SU-DHL-6 (cell line): Measurements from ENCODE around the gene GRID1.

Experiments
- H2AFZ ChIP-seq: fragments of 200-600 bp; sonication (generic); 2 replicates; pipeline ENCODE4 v1.6.1; 2014; ENCODE audit warnings: low read depth, mild to moderate bottlenecking, moderate library complexity, mixed read lengths, antibody characterized with exemption, low read length; ENCODE audit not compliant: severe bottlenecking
- H3F3A ChIP-seq: fragments of 200-600 bp; shearing (Covaris generic); 2 replicates; pipeline ENCODE4 v1.6.0; 2016; ENCODE audit warnings: antibody characterized with exemption, mild to moderate bottlenecking; ENCODE audit not compliant: insufficient read depth
- H3K27ac ChIP-seq: fragments of 200-600 bp; sonication (generic); 2 replicates; pipeline ENCODE4 v1.5.1; 2016; ENCODE audit warnings: low read depth, mild to moderate bottlenecking, low read length, moderate library complexity, mixed read lengths
- H3K27me3 ChIP-seq: fragments of 200-600 bp; sonication (generic), shearing (Covaris generic); 2 replicates; pipeline ENCODE4 v1.6.0; 2014; ENCODE audit warnings: mild to moderate bottlenecking, low read length
- H3K36me3 ChIP-seq: fragments of 200-600 bp; sonication (generic); 2 replicates; pipeline ENCODE4 v1.6.1; 2014; ENCODE audit warnings: mild to moderate bottlenecking, low read length, mixed read lengths
- H3K4me2 ChIP-seq: fragments of 300-600, 200-600 bp; shearing (Covaris generic), sonication (generic); 2 replicates; pipeline ENCODE4 v1.6.0; 2014; ENCODE audit warnings: low read length, low read depth, mild to moderate bottlenecking; ENCODE audit not compliant: poor library complexity, severe bottlenecking
- H3K4me3 ChIP-seq: fragments of 200-600 bp; sonication (generic); 2 replicates; pipeline ENCODE4 v1.5.1; 2014; ENCODE audit warnings: antibody characterized with exemption, low read length, mild to moderate bottlenecking, mixed read lengths; ENCODE audit not compliant: insufficient read depth, poor library complexity, severe bottlenecking
- H3K79me2 ChIP-seq: fragments of 200-600 bp; sonication (generic); 2 replicates; pipeline ENCODE4 v1.6.1; 2014; ENCODE audit warnings: mild to moderate bottlenecking, low read length, moderate library complexity; ENCODE audit not compliant: insufficient read depth
- H3K9ac ChIP-seq: fragments of 200-600 bp; sonication (generic); 2 replicates; pipeline ENCODE4 v1.7.0; 2014; ENCODE audit warnings: mild to moderate bottlenecking, low read length
- H3K9me2 ChIP-seq: fragments of 200-600 bp; sonication (generic); replicated peaks from 2 replicates; pipeline ENCODE4 v1.6.1; 2014; ENCODE audit warnings: low read length; ENCODE audit not compliant: insufficient read depth
- H3K9me3 ChIP-seq: fragments of 200-600 bp; sonication (generic); 2 replicates; pipeline ENCODE4 v1.6.1; 2014; ENCODE audit warnings: low read length, mixed read lengths; ENCODE audit not compliant: insufficient read depth
- H4K20me1 ChIP-seq: fragments of 200-600 bp; sonication (generic); 2 replicates; pipeline ENCODE4 v1.6.1; 2014; ENCODE audit warnings: low read depth, mild to moderate bottlenecking, antibody characterized with exemption, low read length, moderate library complexity, mixed read lengths
- EZH2phosphoT487 ChIP-seq: fragments of 200-600 bp; sonication (generic), shearing (Covaris generic); conservative IDR thresholded peaks from 2 replicates; pipeline ENCODE4 v1.6.1; 2018; ENCODE audit warnings: mild to moderate bottlenecking, antibody characterized with exemption, low read length, moderate library complexity, mixed read lengths
- TF ChIP-seq, protein P1 (sequence below): fragments of 200-600 bp; sonication (generic); IDR thresholded peaks from one replicate; pipeline ENCODE4 v1.5.1; 2017; ENCODE audit warnings: antibody characterized with exemption, mild to moderate bottlenecking, low read length, moderate library complexity; ENCODE audit not compliant: insufficient read depth, poor library complexity, severe bottlenecking

Gene GRID1

DNA sequence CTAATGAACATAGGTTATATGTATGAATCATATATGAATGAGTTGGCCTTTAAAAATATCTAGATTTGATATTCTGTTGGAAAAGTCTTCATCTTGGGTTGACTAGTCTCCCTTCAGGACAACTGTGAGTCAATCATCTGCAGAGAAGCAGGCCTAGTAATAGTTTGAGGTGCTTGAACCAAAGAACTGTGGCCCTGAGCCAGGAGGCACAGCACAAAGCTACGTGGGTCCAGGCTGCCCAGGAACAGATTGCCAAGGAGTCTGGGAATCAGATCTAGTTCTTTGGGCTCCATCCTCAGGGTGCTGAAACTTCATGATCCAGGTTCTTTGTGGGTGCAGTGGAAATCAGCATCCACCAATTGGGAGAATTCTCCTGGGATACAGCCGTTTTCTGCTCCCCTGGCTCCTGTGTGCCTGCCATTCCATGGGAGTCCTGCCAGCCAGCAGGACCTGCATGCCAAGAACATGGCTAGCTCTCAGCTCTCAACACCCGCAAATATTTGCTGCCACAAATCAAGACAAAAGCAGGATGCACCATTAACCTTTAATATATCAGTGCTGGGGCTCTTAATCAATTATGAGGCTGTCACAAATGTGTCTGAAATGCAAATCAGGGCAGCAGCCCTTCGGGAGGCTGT is 709.0 kb downstream of the GRID1 start:
- Histone ChIP-seq H3K9me2 (no peaks in the 10 kb centered on the region), H3K4me2 (no peak overlapping the region), H2AFZ (no peak overlapping the region), H3F3A (no peaks in the 10 kb centered on the region), H3K27me3 (no peaks in the 10 kb centered on the region), H3K9me3 (no peaks in the 10 kb centered on the region), H3K9ac (no peak overlapping the region), H3K27ac (no peak overlapping the region), H3K4me3 (no peak overlapping the region), H4K20me1 (no peaks in the 10 kb centered on the region), H3K36me3 (no peaks in the 10 kb centered on the region), H3K79me2 (no peaks in the 10 kb centered on the region)
- TF ChIP-seq, protein P1, sequence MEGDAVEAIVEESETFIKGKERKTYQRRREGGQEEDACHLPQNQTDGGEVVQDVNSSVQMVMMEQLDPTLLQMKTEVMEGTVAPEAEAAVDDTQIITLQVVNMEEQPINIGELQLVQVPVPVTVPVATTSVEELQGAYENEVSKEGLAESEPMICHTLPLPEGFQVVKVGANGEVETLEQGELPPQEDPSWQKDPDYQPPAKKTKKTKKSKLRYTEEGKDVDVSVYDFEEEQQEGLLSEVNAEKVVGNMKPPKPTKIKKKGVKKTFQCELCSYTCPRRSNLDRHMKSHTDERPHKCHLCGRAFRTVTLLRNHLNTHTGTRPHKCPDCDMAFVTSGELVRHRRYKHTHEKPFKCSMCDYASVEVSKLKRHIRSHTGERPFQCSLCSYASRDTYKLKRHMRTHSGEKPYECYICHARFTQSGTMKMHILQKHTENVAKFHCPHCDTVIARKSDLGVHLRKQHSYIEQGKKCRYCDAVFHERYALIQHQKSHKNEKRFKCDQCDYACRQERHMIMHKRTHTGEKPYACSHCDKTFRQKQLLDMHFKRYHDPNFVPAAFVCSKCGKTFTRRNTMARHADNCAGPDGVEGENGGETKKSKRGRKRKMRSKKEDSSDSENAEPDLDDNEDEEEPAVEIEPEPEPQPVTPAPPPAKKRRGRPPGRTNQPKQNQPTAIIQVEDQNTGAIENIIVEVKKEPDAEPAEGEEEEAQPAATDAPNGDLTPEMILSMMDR = no peak
- no peak for TF ChIP-seq EZH2phosphoT487

DNA sequence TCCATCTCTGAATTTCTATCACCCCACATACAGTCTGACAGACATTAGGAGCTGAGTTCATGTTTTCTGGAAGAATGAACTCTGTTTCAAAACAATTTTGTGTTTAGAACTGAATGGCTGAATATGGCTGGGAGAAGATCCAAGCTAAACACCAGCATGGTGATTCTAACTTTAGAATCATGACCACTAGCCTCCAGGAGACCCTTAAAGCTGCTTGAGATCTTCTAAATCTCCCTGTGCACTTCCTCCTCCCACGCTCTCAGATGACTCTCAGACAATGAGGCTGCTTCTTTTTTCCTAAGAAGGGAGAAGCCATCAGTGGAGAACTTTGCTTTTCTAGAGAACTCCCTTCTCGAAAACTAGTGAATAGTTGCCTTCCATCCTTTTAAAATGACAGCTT is 711.2 kb downstream of the GRID1 start:
- H3K9ac ChIP-seq = no peak overlapping the region
- no peak for TF ChIP-seq EZH2phosphoT487
- TF ChIP-seq, protein P1 = no peak
- H3F3A ChIP-seq = no peaks in the 10 kb centered on the region
- no peaks in the 10 kb centered on the region for H3K9me3 ChIP-seq
- H3K4me2 ChIP-seq = no peak overlapping the region
- H3K4me3 ChIP-seq = no peak overlapping the region
- H3K36me3 ChIP-seq = no peaks in the 10 kb centered on the region
- H2AFZ ChIP-seq = no peak overlapping the region
- H3K27me3 ChIP-seq = no peaks in the 10 kb centered on the region
- no peaks in the 10 kb centered on the region for H3K79me2 ChIP-seq
- H3K9me2 ChIP-seq = no peaks in the 10 kb centered on the region
- no peak overlapping the region for H3K27ac ChIP-seq
- no peaks in the 10 kb centered on the region for H4K20me1 ChIP-seq

DNA sequence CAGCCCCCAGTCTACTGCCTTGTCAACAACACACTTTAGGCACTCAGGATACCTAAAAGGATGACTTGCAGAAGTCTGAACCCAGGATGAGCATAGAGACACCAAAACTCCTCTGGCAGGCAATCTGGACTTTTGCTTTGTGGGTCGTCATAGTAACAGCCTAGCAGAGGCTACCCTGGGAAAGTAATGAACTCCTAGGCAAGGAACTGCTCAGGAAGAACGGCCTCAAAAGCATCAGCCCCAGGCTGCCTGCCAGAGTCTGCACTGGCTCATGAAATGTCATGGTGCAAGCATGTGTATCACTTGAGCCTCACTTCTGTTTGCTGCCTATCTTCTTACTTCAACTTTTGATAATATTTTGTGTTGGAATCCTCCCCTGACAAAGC is 715.1 kb downstream of the GRID1 start:
- H3K9me2 ChIP-seq = no peaks in the 10 kb centered on the region

More for the DNA sequence above, 715.1 kb downstream of the GRID1 start:
- Histone ChIP-seq H4K20me1 (no peaks in the 10 kb centered on the region), H3K79me2 (no peaks in the 10 kb centered on the region), H3K9ac (no peak overlapping the region), H3K9me3 (no peaks in the 10 kb centered on the region), H3K36me3 (no peaks in the 10 kb centered on the region), H3K4me2 (no peak overlapping the region), H3K27me3 (no peaks in the 10 kb centered on the region), H3K27ac (no peak overlapping the region), H2AFZ (no peak overlapping the region), H3F3A (no peaks in the 10 kb centered on the region), H3K4me3 (no peak overlapping the region)
- TF ChIP-seq, protein P1 = no peak
- TF ChIP-seq EZH2phosphoT487 = no peak
